Measurements from ENCODE around the gene ZBTB16.

- TF ChIP-seq, protein P1, sequence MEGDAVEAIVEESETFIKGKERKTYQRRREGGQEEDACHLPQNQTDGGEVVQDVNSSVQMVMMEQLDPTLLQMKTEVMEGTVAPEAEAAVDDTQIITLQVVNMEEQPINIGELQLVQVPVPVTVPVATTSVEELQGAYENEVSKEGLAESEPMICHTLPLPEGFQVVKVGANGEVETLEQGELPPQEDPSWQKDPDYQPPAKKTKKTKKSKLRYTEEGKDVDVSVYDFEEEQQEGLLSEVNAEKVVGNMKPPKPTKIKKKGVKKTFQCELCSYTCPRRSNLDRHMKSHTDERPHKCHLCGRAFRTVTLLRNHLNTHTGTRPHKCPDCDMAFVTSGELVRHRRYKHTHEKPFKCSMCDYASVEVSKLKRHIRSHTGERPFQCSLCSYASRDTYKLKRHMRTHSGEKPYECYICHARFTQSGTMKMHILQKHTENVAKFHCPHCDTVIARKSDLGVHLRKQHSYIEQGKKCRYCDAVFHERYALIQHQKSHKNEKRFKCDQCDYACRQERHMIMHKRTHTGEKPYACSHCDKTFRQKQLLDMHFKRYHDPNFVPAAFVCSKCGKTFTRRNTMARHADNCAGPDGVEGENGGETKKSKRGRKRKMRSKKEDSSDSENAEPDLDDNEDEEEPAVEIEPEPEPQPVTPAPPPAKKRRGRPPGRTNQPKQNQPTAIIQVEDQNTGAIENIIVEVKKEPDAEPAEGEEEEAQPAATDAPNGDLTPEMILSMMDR (IDR thresholded peaks at IDR 0.05): no peak
- no peak for TF ChIP-seq POLR2A (IDR thresholded peaks at IDR 0.05)
- TF ChIP-seq EP300 (IDR thresholded peaks at IDR 0.05): no peak
These were observed 230.3 kb downstream of the ZBTB16 start for GRCh38 chr11:114289779-114290178.

Data from stomach (tissue), 4 donors.